DND-41 (cell line): ENCODE measurements around the gene DMKN.

ENCODE experiments used
- ATAC-seq: fragments of 200-7000 bp; cut with Tn5 transposase; 3 replicates; pipeline ENCODE4 v1.9.1; 2021; ENCODE audit warnings: low read depth; ENCODE audit not compliant: insufficient read depth
- DNase-seq: peaks from one replicate; pipeline ENCODE4 v3.0.0-alpha.2; 2020
- H2AFZ ChIP-seq: 2 replicates; pipeline ENCODE4 v1.6.0; 2012; ENCODE audit warnings: low read depth, low read length
- H3K27ac ChIP-seq: 2 replicates; pipeline ENCODE4 v1.5.1; 2012; ENCODE audit warnings: low read length, inconsistent platforms
- H3K27me3 ChIP-seq: fragments of 200-600 bp; sonication (generic); 2 replicates; pipeline ENCODE4 v1.6.0; 2012; ENCODE audit warnings: low read length, mild to moderate bottlenecking, inconsistent platforms; ENCODE audit not compliant: insufficient read depth, poor library complexity
- H3K36me3 ChIP-seq: 2 replicates; pipeline ENCODE4 v1.5.1; 2012; ENCODE audit warnings: low read length, inconsistent platforms; ENCODE audit not compliant: insufficient read depth
- H3K4me1 ChIP-seq: 2 replicates; pipeline ENCODE4 v1.5.1; 2012; ENCODE audit warnings: mild to moderate bottlenecking, low read length; ENCODE audit not compliant: insufficient read depth
- H3K4me2 ChIP-seq: 2 replicates; pipeline ENCODE4 v1.6.0; 2012; ENCODE audit warnings: mild to moderate bottlenecking, moderate library complexity, low read length, inconsistent platforms; ENCODE audit not compliant: insufficient read depth
- H3K4me3 ChIP-seq, 2 experiments: fragments of 200-600 bp in 1 of 2; shearing (Covaris generic) in 1 of 2; 2 replicates each; pipeline ENCODE4 v1.5.1; 2012 to 2016; ENCODE audit warnings: inconsistent platforms in 2 of 2, low read length in 2 of 2, mild to moderate bottlenecking in 2 of 2, low read depth in 1 of 2, moderate library complexity in 1 of 2
- H3K79me2 ChIP-seq: 2 replicates; pipeline ENCODE4 v1.6.0; 2012; ENCODE audit warnings: low read length, inconsistent platforms; ENCODE audit not compliant: insufficient read depth
- H3K9ac ChIP-seq: 2 replicates; pipeline ENCODE4 v1.6.0; 2012; ENCODE audit warnings: low read depth, mild to moderate bottlenecking, inconsistent platforms, low read length, moderate library complexity
- H3K9me3 ChIP-seq: 2 replicates; pipeline ENCODE4 v1.5.1; 2012; ENCODE audit warnings: low read length, moderate library complexity, mild to moderate bottlenecking, inconsistent platforms; ENCODE audit not compliant: insufficient read depth, severe bottlenecking
- H4K20me1 ChIP-seq: 2 replicates; pipeline ENCODE4 v1.6.0; 2012; ENCODE audit warnings: low read length; ENCODE audit not compliant: insufficient read depth
- EZH2 ChIP-seq: IDR thresholded peaks from 3 replicates; pipeline ENCODE4 v1.6.1; 2012; ENCODE audit warnings: borderline replicate concordance, low read depth, mild to moderate bottlenecking, moderate library complexity, low read length, inconsistent platforms; ENCODE audit not compliant: severe bottlenecking
- TF ChIP-seq, protein P1 (sequence below): IDR thresholded peaks from 2 replicates; pipeline ENCODE4 v1.5.1; 2012; ENCODE audit warnings: borderline replicate concordance, low read length, moderate library complexity, mild to moderate bottlenecking; ENCODE audit not compliant: poor library complexity, severe bottlenecking; ENCODE audit errors: extremely low read depth

The DMKN gene

DNA sequence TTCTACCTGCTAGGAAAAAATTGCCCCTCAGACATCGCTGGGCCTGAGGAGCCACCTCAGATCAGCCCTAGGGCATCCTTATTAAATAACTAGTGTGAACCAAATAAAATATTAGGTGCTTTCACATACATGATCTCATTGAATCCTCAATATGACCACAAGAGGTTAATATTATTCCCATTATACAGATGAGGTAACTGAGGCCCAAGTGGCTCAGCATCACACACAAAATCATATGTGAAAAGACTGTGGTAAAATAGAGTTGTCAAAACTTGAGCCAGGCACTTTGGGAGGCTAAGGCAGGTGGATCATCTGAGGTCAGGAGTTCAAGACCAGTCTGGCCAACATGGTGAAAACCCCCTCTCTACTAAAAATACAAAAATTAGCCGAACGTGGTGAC, 2.9 kb upstream of the DMKN start:
- no peak for DNase-seq
- TF ChIP-seq, protein P1, sequence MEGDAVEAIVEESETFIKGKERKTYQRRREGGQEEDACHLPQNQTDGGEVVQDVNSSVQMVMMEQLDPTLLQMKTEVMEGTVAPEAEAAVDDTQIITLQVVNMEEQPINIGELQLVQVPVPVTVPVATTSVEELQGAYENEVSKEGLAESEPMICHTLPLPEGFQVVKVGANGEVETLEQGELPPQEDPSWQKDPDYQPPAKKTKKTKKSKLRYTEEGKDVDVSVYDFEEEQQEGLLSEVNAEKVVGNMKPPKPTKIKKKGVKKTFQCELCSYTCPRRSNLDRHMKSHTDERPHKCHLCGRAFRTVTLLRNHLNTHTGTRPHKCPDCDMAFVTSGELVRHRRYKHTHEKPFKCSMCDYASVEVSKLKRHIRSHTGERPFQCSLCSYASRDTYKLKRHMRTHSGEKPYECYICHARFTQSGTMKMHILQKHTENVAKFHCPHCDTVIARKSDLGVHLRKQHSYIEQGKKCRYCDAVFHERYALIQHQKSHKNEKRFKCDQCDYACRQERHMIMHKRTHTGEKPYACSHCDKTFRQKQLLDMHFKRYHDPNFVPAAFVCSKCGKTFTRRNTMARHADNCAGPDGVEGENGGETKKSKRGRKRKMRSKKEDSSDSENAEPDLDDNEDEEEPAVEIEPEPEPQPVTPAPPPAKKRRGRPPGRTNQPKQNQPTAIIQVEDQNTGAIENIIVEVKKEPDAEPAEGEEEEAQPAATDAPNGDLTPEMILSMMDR: no peak
- no peak for TF ChIP-seq EZH2
- H3K4me3 ChIP-seq: no peak overlapping the region
- H3K4me1 ChIP-seq: no peaks in the 10 kb centered on the region
- H3K36me3 ChIP-seq: no peaks in the 10 kb centered on the region
- H3K9me3 ChIP-seq: no peaks in the 10 kb centered on the region
- no peak for ATAC-seq
- H3K79me2 ChIP-seq: no peaks in the 10 kb centered on the region
- H3K9ac ChIP-seq: no peak overlapping the region
- no peak overlapping the region for H2AFZ ChIP-seq
- no peaks in the 10 kb centered on the region for H3K27me3 ChIP-seq
- H3K27ac ChIP-seq: no peak overlapping the region
- H4K20me1 ChIP-seq: no peaks in the 10 kb centered on the region
- H3K4me2 ChIP-seq: no peak overlapping the region

DNA sequence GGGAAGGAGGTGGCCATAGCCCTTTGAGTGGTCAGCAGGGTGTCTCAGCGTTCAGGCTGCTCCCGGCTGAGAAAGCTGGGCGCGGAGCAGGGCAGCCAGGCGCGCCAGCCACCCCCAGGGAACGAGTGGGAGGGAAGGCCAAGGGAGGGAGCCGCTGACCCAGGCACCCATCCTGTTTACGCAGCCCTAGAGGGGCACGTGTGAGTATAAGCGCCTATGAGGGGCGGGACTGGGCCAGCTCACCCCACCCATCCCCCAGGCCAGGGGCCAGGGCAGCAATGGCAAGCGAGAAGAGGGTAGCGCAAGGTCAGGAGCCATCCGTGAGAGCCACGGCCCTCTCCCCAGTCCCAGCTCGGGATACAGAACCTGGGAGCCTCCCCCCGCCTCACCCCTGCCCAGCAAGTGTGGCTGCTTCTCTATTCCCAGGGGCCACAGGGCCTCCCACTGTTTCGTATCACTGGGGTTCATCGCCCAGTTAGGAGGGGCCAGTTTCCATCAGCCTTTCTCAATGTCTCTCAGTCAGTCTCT, 897 bp upstream of the DMKN start:
- DNase-seq: no peak
- Histone ChIP-seq H4K20me1 (no peaks in the 10 kb centered on the region; the same call in 1 of the 2 replicates), H3K4me3 (no peak overlapping the region), H3K36me3 (no peaks in the 10 kb centered on the region), H3K4me1 (no peaks in the 10 kb centered on the region), H3K9ac (no peak overlapping the region), H3K27ac (no peak overlapping the region), H3K27me3 (peaks cover 13% of the 10 kb centered on the region), H2AFZ (no peak overlapping the region), H3K79me2 (no peaks in the 10 kb centered on the region), H3K4me2 (no peak overlapping the region), H3K9me3 (no peaks in the 10 kb centered on the region)
- TF ChIP-seq EZH2: no peak
- TF ChIP-seq, protein P1: no peak
- no peak for ATAC-seq

DNA sequence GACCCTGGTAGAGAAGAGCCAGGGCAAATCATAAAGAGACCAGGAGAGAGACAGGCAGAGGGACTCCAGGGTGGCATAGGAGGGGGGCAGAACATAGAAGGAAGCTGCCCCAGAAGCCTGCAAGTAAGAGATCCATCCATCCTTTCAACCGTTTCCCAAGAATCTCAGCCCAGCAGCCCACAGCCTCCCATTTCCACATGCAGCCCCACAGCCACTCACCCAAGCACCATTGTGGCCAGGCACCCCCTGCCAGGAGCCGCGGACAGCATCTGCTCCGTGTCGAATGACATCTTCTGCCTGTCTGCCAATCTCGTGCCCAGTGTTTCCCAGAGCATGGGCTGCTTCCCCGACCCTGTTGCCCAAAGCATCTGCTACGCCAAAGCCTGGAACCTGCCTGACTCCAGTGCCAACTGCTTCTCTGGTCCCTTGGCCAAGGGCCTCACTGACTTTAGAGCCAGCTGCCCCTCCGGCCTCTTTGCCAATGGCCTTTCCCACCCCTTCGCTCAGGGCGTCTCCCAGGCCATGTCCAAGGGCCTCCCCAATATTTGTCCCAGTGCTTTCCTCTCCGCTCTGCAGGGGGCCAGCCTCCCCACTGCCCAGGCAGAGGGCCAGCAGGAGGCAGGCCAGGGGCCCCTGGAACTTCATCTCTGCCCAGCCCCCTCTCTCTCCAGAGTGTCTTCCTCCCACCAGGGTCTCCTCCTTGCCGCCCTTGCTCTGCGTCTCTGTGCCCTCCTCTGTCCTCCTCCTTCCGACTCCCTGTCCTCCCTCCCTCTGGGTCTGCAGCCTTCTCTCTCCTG, 420 bp downstream of the DMKN start:
- Histone ChIP-seq H3K9me3 (no peaks in the 10 kb centered on the region), H3K36me3 (no peaks in the 10 kb centered on the region), H2AFZ (no peak overlapping the region), H3K27me3 (peaks cover 21% of the 10 kb centered on the region), H3K4me3 (no peak overlapping the region), H4K20me1 (no peaks in the 10 kb centered on the region; the same call in 1 of the 2 replicates), H3K9ac (no peak overlapping the region), H3K4me2 (no peak overlapping the region), H3K27ac (no peak overlapping the region), H3K4me1 (no peaks in the 10 kb centered on the region), H3K79me2 (no peaks in the 10 kb centered on the region)
- ATAC-seq: no peak
- DNase-seq: no peak
- no peak for TF ChIP-seq EZH2
- TF ChIP-seq, protein P1: no peak
